ENCODE data around the gene FGD4. TPM values are rescaled to one million over a fixed set of nuclear protein-coding genes. Genes with fewer than 3 reads are reported as not detected.

The FGD4 gene
- total RNA-seq, 1 donor from 2014 or later: 1.8 TPM

GRCh38 chr12:32451816-32452215, 52.5 kb downstream of the FGD4 start:
- DNase-seq: no peak
- H3K27me3 Mint-ChIP-seq: no peaks in the 10 kb centered on the region
- CTCF ChIA-PET: interaction anchor here (0.6 kb wide), 1 partner anchor 493 kb away, joined by 3 read pairs; no protein-coding TSS in a partner anchor
- no peaks in the 10 kb centered on the region for H3K9me3 Mint-ChIP-seq
- H3K4me1 Mint-ChIP-seq: peaks cover 12% of the 10 kb centered on the region
- intact Hi-C loops (cut with micrococcal nuclease): no loop called here
- H3K4me3 Mint-ChIP-seq: no peak overlapping the region
- H3K36me3 Mint-ChIP-seq (ENCODE audit: low read depth): no peaks in the 10 kb centered on the region
- ATAC-seq (ENCODE audit: low read depth): no peak
- POLR2A ChIA-PET: no interaction called here
- TF ChIP-seq CTCF (IDR thresholded peaks at IDR 0.05): no peak
- no peak overlapping the region for H3K27ac Mint-ChIP-seq

- CTCF ChIA-PET: interaction anchor here (1.3 to 4.6 kb wide), 4 partner anchors 203 to 1050 kb away, joined by 3 to 43 read pairs (median 28); partner anchors contain the start of gene YARS2
These were observed 54.7 kb downstream of the FGD4 start for GRCh38 chr12:32454075-32454474.

GRCh38 chr12:32454866-32455265, 55.5 kb downstream of the FGD4 start:
- DNase-seq (no peak), ATAC-seq (ENCODE audit: low read depth) (no peak)
- Mint-ChIP-seq H3K9me3 (no peaks in the 10 kb centered on the region), H3K27me3 (no peaks in the 10 kb centered on the region), H3K4me3 (no peak overlapping the region), H3K27ac (no peak overlapping the region), H3K36me3 (ENCODE audit: low read depth) (no peaks in the 10 kb centered on the region), H3K4me1 (peaks cover 18% of the 10 kb centered on the region)
- intact Hi-C loops (cut with micrococcal nuclease): loop anchor here (1.0 to 5.0 kb wide), 9 partner anchors 88 to 1762 kb away; partner anchors contain the start of gene YARS2
- ChIA-PET CTCF (interaction anchor here (1.6 to 4.6 kb wide), 5 partner anchors 13 to 301 kb away, joined by 8 to 43 read pairs (median 22); partner anchors contain the start of gene YARS2), POLR2A (no interaction called here)
- TF ChIP-seq CTCF (IDR thresholded peaks at IDR 0.05): no peak

More at GRCh38 chr12:32454075-32454474, 54.7 kb downstream of the FGD4 start:
- no peak for DNase-seq
- H3K9me3 Mint-ChIP-seq: no peaks in the 10 kb centered on the region
- no peaks in the 10 kb centered on the region for H3K27me3 Mint-ChIP-seq
- H3K4me3 Mint-ChIP-seq: no peak overlapping the region
- intact Hi-C loops (cut with micrococcal nuclease): loop anchor here (2.0 kb wide), 2 partner anchors 465 to 1567 kb away; no protein-coding TSS in a partner anchor
- no peak overlapping the region for H3K27ac Mint-ChIP-seq
- no peak for TF ChIP-seq CTCF (IDR thresholded peaks at IDR 0.05)
- no peak for ATAC-seq (ENCODE audit: low read depth)
- POLR2A ChIA-PET: no interaction called here
- no peaks in the 10 kb centered on the region for H3K36me3 Mint-ChIP-seq (ENCODE audit: low read depth)
- H3K4me1 Mint-ChIP-seq: peaks cover 18% of the 10 kb centered on the region

- DNase-seq (no peak), ATAC-seq (ENCODE audit: low read depth) (peak; percentile 45)
- Mint-ChIP-seq H3K9me3 (no peaks in the 10 kb centered on the region), H3K4me3 (peak overlapping the region; percentile 7), H3K4me1 (peaks cover 18% of the 10 kb centered on the region), H3K27me3 (no peaks in the 10 kb centered on the region), H3K27ac (no peak overlapping the region), H3K36me3 (ENCODE audit: low read depth) (no peaks in the 10 kb centered on the region)
- intact Hi-C loops (cut with micrococcal nuclease): loop anchor here (1.0 to 5.0 kb wide), 9 partner anchors 88 to 1762 kb away; partner anchors contain the start of gene YARS2
- ChIA-PET CTCF (interaction anchor here (0.7 to 4.6 kb wide), 18 partner anchors 12 to 1566 kb away, joined by 3 to 43 read pairs (median 4); partner anchors contain the start of genes ALG10 and YARS2), POLR2A (interaction anchor here (1.2 kb wide), 1 partner anchor 1567 kb away, joined by 9 read pairs; the partner anchor contains the start of gene ALG10)
- TF ChIP-seq CTCF (IDR thresholded peaks at IDR 0.05): peak; percentile 41
These were observed 56.3 kb downstream of the FGD4 start for GRCh38 chr12:32455607-32456071.

- Mint-ChIP-seq H3K4me1 (peaks cover 18% of the 10 kb centered on the region), H3K36me3 (ENCODE audit: low read depth) (no peaks in the 10 kb centered on the region), H3K9me3 (no peaks in the 10 kb centered on the region), H3K4me3 (no peak overlapping the region), H3K27ac (no peak overlapping the region), H3K27me3 (no peaks in the 10 kb centered on the region)
- no peak for DNase-seq
- intact Hi-C loops (cut with micrococcal nuclease): loop anchor here (5.0 kb wide), 3 partner anchors 90 to 1760 kb away; no protein-coding TSS in a partner anchor
- ATAC-seq (ENCODE audit: low read depth): no peak
- ChIA-PET POLR2A (interaction anchor here (0.7 to 1.2 kb wide), 4 partner anchors 298 to 1565 kb away, joined by 3 to 9 read pairs (median 4); partner anchors contain the start of genes ALG10 and YARS2), CTCF (interaction anchor here (1.0 to 4.6 kb wide), 9 partner anchors 11 to 804 kb away, joined by 3 to 43 read pairs (median 5); partner anchors contain the start of gene YARS2)
- TF ChIP-seq CTCF (IDR thresholded peaks at IDR 0.05): no peak
These were observed 58.1 kb downstream of the FGD4 start for GRCh38 chr12:32457251-32458025.

Measured in activated B cell treated with CpG ODN at 0.5 μM for 24 hours (primary cell).